OCI-LY3 (cell line): ENCODE data around the gene ENTPD2.

Source experiments
- CTCF ChIP-seq: fragments of 200-600, 300-600 bp; sonication (generic); IDR thresholded peaks from 2 replicates; pipeline ENCODE4 v1.5.1; 2014; ENCODE audit warnings: antibody characterized with exemption, low read length, low read depth
- EZH2phosphoT487 ChIP-seq: fragments of 200-600 bp; shearing (Covaris generic); IDR thresholded peaks from 2 replicates; pipeline ENCODE4 v1.6.1; 2018; ENCODE audit warnings: antibody characterized with exemption, mixed run types, low read depth

- TF ChIP-seq CTCF (no peak), EZH2phosphoT487 (no peak)
Observed at GRCh38 chr9:137037035-137037434, 16.8 kb downstream of the ENTPD2 start.
